IPS-18a (cell line): ENCODE measurements around the gene STK31.
A peak's percentile ranks its signal among the peaks of the same experiment; 100 is the strongest.
"Not testable (repeated sequence)": the region's sequence is repeated elsewhere in the genome, so short reads cannot be mapped to it uniquely, and the experiment has no call there.

Experiments
- H3K27ac ChIP-seq: one replicate; pipeline ENCODE4 v1.5.1; 2013; ENCODE audit warnings: low read length
- H3K27me3 ChIP-seq: one replicate; pipeline ENCODE4 v1.6.1; 2013; ENCODE audit warnings: mild to moderate bottlenecking, low read length; ENCODE audit not compliant: control insufficient read depth, insufficient read depth
- H3K36me3 ChIP-seq: one replicate; pipeline ENCODE4 v1.6.1; 2013; ENCODE audit warnings: low read depth, low read length; ENCODE audit not compliant: control insufficient read depth
- H3K4me1 ChIP-seq: one replicate; pipeline ENCODE4 v1.6.1; 2013; ENCODE audit warnings: low read depth, low read length; ENCODE audit not compliant: control insufficient read depth
- H3K4me3 ChIP-seq: one replicate; pipeline ENCODE4 v1.5.1; 2013; ENCODE audit warnings: low read length
- H3K9ac ChIP-seq: one replicate; pipeline ENCODE4 v1.6.1; 2013; ENCODE audit warnings: mild to moderate bottlenecking, low read length, moderate library complexity
- H3K9me3 ChIP-seq: one replicate; pipeline ENCODE4 v1.6.1; 2013; ENCODE audit warnings: low read depth, low read length; ENCODE audit not compliant: control insufficient read depth

STK31 gene

GRCh38 chr7:23715099-23715498 lies 5.1 kb downstream of the STK31 start:
- Histone ChIP-seq H3K9ac (no peak overlapping the region), H3K27ac (no peak overlapping the region), H3K4me3 (no peak overlapping the region), H3K36me3 (no peaks in the 10 kb centered on the region), H3K4me1 (no peaks in the 10 kb centered on the region), H3K9me3 (no peaks in the 10 kb centered on the region), H3K27me3 (no peaks in the 10 kb centered on the region)

GRCh38 chr7:23717788-23718187 lies 7.8 kb downstream of the STK31 start:
- H3K9me3 ChIP-seq = no peaks in the 10 kb centered on the region
- H3K9ac ChIP-seq = no peak overlapping the region
- H3K27me3 ChIP-seq = peaks cover 11% of the 10 kb centered on the region
- no peaks in the 10 kb centered on the region for H3K4me1 ChIP-seq
- H3K4me3 ChIP-seq = no peak overlapping the region
- H3K27ac ChIP-seq = no peak overlapping the region
- no peaks in the 10 kb centered on the region for H3K36me3 ChIP-seq

GRCh38 chr7:23721456-23721855 lies 11.4 kb downstream of the STK31 start:
- Histone ChIP-seq H3K9ac (no peak overlapping the region), H3K4me3 (no peak overlapping the region), H3K27ac (no peak overlapping the region), H3K4me1 (peaks cover 12% of the 10 kb centered on the region), H3K36me3 (no peaks in the 10 kb centered on the region), H3K9me3 (no peaks in the 10 kb centered on the region), H3K27me3 (peaks cover 42% of the 10 kb centered on the region)

GRCh38 chr7:23722587-23723216 lies 12.7 kb downstream of the STK31 start:
- H3K4me3 ChIP-seq = peak overlapping the region; percentile 30
- not testable (repeated sequence) for H3K9ac ChIP-seq

GRCh38 chr7:23724113-23724512 lies 14.1 kb downstream of the STK31 start:
- Histone ChIP-seq H3K27me3 (peaks cover 42% of the 10 kb centered on the region), H3K4me1 (peaks cover 12% of the 10 kb centered on the region), H3K4me3 (peak overlapping the region; percentile 30)
- H3K9ac ChIP-seq, H3K9me3 ChIP-seq, H3K27ac ChIP-seq, H3K36me3 ChIP-seq: not testable (repeated sequence)

More at GRCh38 chr7:23722587-23723216, 12.7 kb downstream of the STK31 start:
- Histone ChIP-seq H3K4me1 (peaks cover 12% of the 10 kb centered on the region), H3K27me3 (peaks cover 42% of the 10 kb centered on the region)
- not testable (repeated sequence) for H3K36me3 ChIP-seq, H3K27ac ChIP-seq, H3K9me3 ChIP-seq

- no peaks in the 10 kb centered on the region for H3K27me3 ChIP-seq
- no peaks in the 10 kb centered on the region for H3K36me3 ChIP-seq
- H3K4me3 ChIP-seq = no peak overlapping the region
- no peak overlapping the region for H3K27ac ChIP-seq
- no peaks in the 10 kb centered on the region for H3K4me1 ChIP-seq
- H3K9ac ChIP-seq = no peak overlapping the region
- no peaks in the 10 kb centered on the region for H3K9me3 ChIP-seq
Observed at GRCh38 chr7:23742051-23742450, 32.0 kb downstream of the STK31 start.

- Histone ChIP-seq H3K4me3 (no peak overlapping the region), H3K27ac (no peak overlapping the region), H3K36me3 (no peaks in the 10 kb centered on the region), H3K9me3 (no peaks in the 10 kb centered on the region), H3K27me3 (no peaks in the 10 kb centered on the region), H3K4me1 (no peaks in the 10 kb centered on the region), H3K9ac (no peak overlapping the region)
Observed at GRCh38 chr7:23743226-23743625, 33.2 kb downstream of the STK31 start.

GRCh38 chr7:23746629-23747028 lies 36.6 kb downstream of the STK31 start:
- Histone ChIP-seq H3K4me3 (no peak overlapping the region), H3K27me3 (no peaks in the 10 kb centered on the region), H3K27ac (no peak overlapping the region), H3K9me3 (no peaks in the 10 kb centered on the region), H3K4me1 (no peaks in the 10 kb centered on the region), H3K36me3 (no peaks in the 10 kb centered on the region), H3K9ac (no peak overlapping the region)

GRCh38 chr7:23751852-23752251 lies 41.8 kb downstream of the STK31 start:
- H3K27me3 ChIP-seq = no peaks in the 10 kb centered on the region
- no peaks in the 10 kb centered on the region for H3K36me3 ChIP-seq
- H3K9me3 ChIP-seq = no peaks in the 10 kb centered on the region
- no peak overlapping the region for H3K27ac ChIP-seq
- no peak overlapping the region for H3K9ac ChIP-seq
- no peak overlapping the region for H3K4me3 ChIP-seq
- H3K4me1 ChIP-seq = no peaks in the 10 kb centered on the region

- H3K9ac ChIP-seq, H3K4me3 ChIP-seq, H3K4me1 ChIP-seq, H3K27ac ChIP-seq, H3K27me3 ChIP-seq, H3K9me3 ChIP-seq, H3K36me3 ChIP-seq: not testable (repeated sequence)
Observed at GRCh38 chr7:23758839-23759238, 48.8 kb downstream of the STK31 start.

- H3K4me1 ChIP-seq = peaks cover 4% of the 10 kb centered on the region
- no peaks in the 10 kb centered on the region for H3K27me3 ChIP-seq
- H3K9me3 ChIP-seq = no peaks in the 10 kb centered on the region
- no peak overlapping the region for H3K4me3 ChIP-seq
- H3K36me3 ChIP-seq = no peaks in the 10 kb centered on the region
- H3K9ac ChIP-seq = no peak overlapping the region
- no peak overlapping the region for H3K27ac ChIP-seq
Observed at GRCh38 chr7:23759671-23760391, 49.8 kb downstream of the STK31 start.

GRCh38 chr7:23765943-23766342 lies 55.9 kb downstream of the STK31 start:
- no peaks in the 10 kb centered on the region for H3K4me1 ChIP-seq
- H3K9me3 ChIP-seq = no peaks in the 10 kb centered on the region
- no peaks in the 10 kb centered on the region for H3K27me3 ChIP-seq
- H3K36me3 ChIP-seq = no peaks in the 10 kb centered on the region
- H3K4me3 ChIP-seq = no peak overlapping the region
- H3K9ac ChIP-seq = no peak overlapping the region
- H3K27ac ChIP-seq = no peak overlapping the region
